ENCODE measurements around the gene TEX44. TPM values are rescaled to one million over a fixed set of nuclear protein-coding genes. Genes with fewer than 3 reads are reported as not detected.
"Not testable (repeated sequence)": the region's sequence is repeated elsewhere in the genome, so short reads cannot be mapped to it uniquely, and the experiment has no call there.

Gene TEX44
- total and polyA plus RNA-seq, 2 of the 13 experiments (the other 11 are each of a cell fraction or from before 2014, with no cell fraction given) = not detected

DNA sequence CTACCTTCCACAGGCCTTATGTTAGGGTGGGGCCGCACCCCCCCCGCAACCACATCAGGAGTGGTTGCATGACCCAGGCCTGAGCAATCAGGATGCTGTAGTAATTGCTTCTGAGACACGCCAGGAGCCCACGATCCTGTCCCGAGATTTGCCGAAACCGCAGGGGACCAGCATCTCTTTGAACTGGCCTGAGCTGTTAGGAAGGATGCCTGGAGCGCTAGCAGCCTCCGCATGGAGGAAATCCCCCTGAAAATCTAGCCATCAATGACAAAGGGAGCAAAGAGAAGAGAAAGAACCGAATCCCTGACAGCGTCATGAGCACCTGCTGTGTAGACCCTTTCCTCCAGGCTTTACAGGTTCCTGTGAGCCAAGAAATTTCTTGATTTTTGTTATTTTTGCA lies 8.7 kb upstream of the TEX44 start (continued):
- TF ChIP-seq, protein P1, sequence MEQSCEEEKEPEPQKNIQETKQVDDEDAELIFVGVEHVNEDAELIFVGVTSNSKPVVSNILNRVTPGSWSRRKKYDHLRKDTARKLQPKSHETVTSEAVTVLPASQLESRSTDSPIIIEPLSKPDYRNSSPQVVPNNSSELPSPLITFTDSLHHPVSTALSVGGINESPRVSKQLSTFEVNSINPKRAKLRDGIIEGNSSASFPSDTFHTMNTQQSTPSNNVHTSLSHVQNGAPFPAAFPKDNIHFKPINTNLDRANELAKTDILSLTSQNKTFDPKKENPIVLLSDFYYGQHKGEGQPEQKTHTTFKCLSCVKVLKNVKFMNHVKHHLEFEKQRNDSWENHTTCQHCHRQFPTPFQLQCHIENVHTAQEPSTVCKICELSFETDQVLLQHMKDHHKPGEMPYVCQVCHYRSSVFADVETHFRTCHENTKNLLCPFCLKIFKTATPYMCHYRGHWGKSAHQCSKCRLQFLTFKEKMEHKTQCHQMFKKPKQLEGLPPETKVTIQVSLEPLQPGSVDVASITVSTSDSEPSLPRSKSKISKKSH (CRISPR knock-in tag; IDR thresholded peaks at IDR 0.05; ENCODE audit: borderline replicate concordance) = no peak

DNA sequence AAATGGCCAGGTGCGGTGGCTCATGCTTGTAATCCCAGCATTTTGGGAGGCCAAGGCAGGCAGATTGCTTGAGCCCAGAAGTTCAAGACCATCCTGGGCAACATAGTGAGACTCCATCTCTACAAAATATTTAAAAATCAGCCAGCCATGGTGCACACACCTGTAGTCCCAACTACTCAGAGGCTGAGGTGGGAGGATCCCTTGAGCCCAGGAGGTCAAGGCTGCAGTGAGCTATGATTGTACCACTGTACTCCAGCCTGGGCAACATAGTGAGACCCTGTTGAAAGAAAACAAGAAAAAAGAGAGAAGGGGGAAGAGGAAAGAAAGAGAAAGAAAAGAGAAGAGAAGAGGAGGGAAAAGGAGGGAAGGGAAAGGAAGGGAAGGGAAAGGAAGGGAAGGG lies 4.9 kb upstream of the TEX44 start:
- CTCF ChIA-PET (ENCODE audit: low intra/inter-chr PET ratio, low total read pairs); H3K4me2 ChIP-seq (ENCODE audit: low read depth, low read length): not testable (repeated sequence)

DNA sequence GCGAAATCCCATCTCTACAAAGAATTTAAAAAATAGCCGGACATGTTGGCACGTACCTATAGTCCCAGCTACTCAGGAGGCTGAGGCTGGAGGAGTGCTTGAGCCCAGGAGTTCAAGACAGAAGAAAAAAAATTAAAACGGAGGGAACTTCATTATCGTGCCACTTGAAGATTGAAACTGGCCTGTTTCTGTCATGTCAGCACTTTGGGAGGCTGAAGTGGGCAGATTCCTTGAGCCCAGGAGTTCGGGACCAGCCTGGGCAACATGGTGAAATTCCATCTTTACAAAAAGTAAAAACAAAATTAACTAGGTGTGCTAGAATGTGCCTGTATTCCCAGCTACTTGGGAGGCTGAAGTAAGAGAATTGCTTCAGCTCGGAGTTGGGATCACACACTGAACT lies 3.0 kb upstream of the TEX44 start:
- no TSS peak for BruUV-seq (replicated peaks)
- no peaks in the 10 kb centered on the region for H3K36me3 ChIP-seq (replicated peaks in 1 of 2; ENCODE audit: control insufficient read depth in 1 of 2, insufficient read depth in 2 of 2, low read length in 2 of 2)
- H3K4me3 ChIP-seq (replicated peaks in 1 of 3; ENCODE audit: insufficient read depth in 1 of 3, low read depth in 2 of 3, low read length in 3 of 3) = no peak overlapping the region
- H3K27me3 ChIP-seq (ENCODE audit: control insufficient read depth in 1 of 2, insufficient read depth in 2 of 2, low read length in 2 of 2) = peaks cover 2 to 33% of the 10 kb centered on the region in 2 experiments; a peak in 4 of 5 replicates
- H2AFZ ChIP-seq (ENCODE audit: low read length) = no peak overlapping the region
- ATAC-seq = no peak
- CTCF ChIA-PET (ENCODE audit: low intra/inter-chr PET ratio, low total read pairs) = no interaction called here
- H3K27ac ChIP-seq (ENCODE audit: extremely low read length, insufficient read depth, low read length) = no peak overlapping the region
- H3K9me3 ChIP-seq (ENCODE audit: low read length) = no peaks in the 10 kb centered on the region
- FAIRE-seq = no peak
- no peaks in the 10 kb centered on the region for H4K20me1 ChIP-seq (ENCODE audit: insufficient read depth, low read length)
- POLR2A ChIA-PET = no interaction called here
- H3K4me1 ChIP-seq (ENCODE audit: insufficient read depth, low read length) = no peaks in the 10 kb centered on the region
- H3K79me2 ChIP-seq (ENCODE audit: insufficient read depth, low read length) = no peaks in the 10 kb centered on the region
- WGBS (ENCODE audit: low lambda C conversion rate) = 37% methylated on average over 7 of the region's 7 CpGs
- intact Hi-C loops (cut with micrococcal nuclease; ENCODE audit: unreplicated experiment) = no loop called here
- TF ChIP-seq ISX (CRISPR knock-in tag; conservative IDR thresholded peaks at IDR 0.05) = no peak
- no peak for TF ChIP-seq CREM (IDR thresholded peaks at IDR 0.05)
- TF ChIP-seq CREM (CRISPR knock-in tag; IDR thresholded peaks at IDR 0.05) = no peak
- TF ChIP-seq DR1 (CRISPR knock-in tag; IDR thresholded peaks at IDR 0.05) = no peak
- TF ChIP-seq MED8 (CRISPR knock-in tag; IDR thresholded peaks at IDR 0.05; ENCODE audit: insufficient replicate concordance) = no peak
- TF ChIP-seq MAFF (IDR thresholded peaks at IDR 0.05; ENCODE audit: low read depth, low read length) = peak; percentile 98
- no peak for TF ChIP-seq NFE2L1 (CRISPR knock-in tag; IDR thresholded peaks at IDR 0.05; ENCODE audit: borderline replicate concordance)
- no peak for TF ChIP-seq ZSCAN21 (CRISPR knock-in tag; IDR thresholded peaks at IDR 0.05; ENCODE audit: borderline replicate concordance)
- no peak for TF ChIP-seq SPEN (CRISPR knock-in tag; IDR thresholded peaks at IDR 0.05; ENCODE audit: low read depth)
- peak; percentile 97 to 98 for TF ChIP-seq MAFK (conservative IDR thresholded peaks at IDR 0.05 in 1 of 2, IDR thresholded peaks at IDR 0.05 in 1 of 2; ENCODE audit: low read length in 2 of 2)
- no peak for TF ChIP-seq RXRA (CRISPR knock-in tag; IDR thresholded peaks at IDR 0.05)
- no peak overlapping the region for H3K9ac ChIP-seq (ENCODE audit: insufficient read depth, low read depth, low read length)
- in situ Hi-C loops (cut with HindIII; ENCODE audit: extremely low pct_ligation_motif_present, low pct_unique_long_range_greater_than_20kb) = no loop called here
- DNase-seq (ENCODE audit: low spot score) = no peak
- H3K4me2 ChIP-seq (ENCODE audit: low read depth, low read length) = no peak overlapping the region

More for the DNA sequence above, 4.9 kb upstream of the TEX44 start:
- H3K36me3 ChIP-seq (replicated peaks in 1 of 2; ENCODE audit: control insufficient read depth in 1 of 2, insufficient read depth in 2 of 2, low read length in 2 of 2); intact Hi-C loops (cut with micrococcal nuclease; ENCODE audit: unreplicated experiment); in situ Hi-C loops (cut with HindIII; ENCODE audit: extremely low pct_ligation_motif_present, low pct_unique_long_range_greater_than_20kb); BruUV-seq (replicated peaks); H3K4me3 ChIP-seq (replicated peaks in 1 of 3; ENCODE audit: insufficient read depth in 1 of 3, low read depth in 2 of 3, low read length in 3 of 3); H3K9me3 ChIP-seq (ENCODE audit: low read length); H4K20me1 ChIP-seq (ENCODE audit: insufficient read depth, low read length); FAIRE-seq; H3K4me1 ChIP-seq (ENCODE audit: insufficient read depth, low read length); POLR2A ChIA-PET; DNase-seq (ENCODE audit: low spot score); H3K79me2 ChIP-seq (ENCODE audit: insufficient read depth, low read length); H3K27ac ChIP-seq (ENCODE audit: extremely low read length, insufficient read depth, low read length); ATAC-seq; H3K9ac ChIP-seq (ENCODE audit: insufficient read depth, low read depth, low read length); H2AFZ ChIP-seq (ENCODE audit: low read length): not testable (repeated sequence)
- 0 out of 2 replicates have a peak, but pooled peaks have one; percentile 37 for TF ChIP-seq ZNF121 (CRISPR knock-in tag; IDR thresholded peaks at IDR 0.05)
- H3K27me3 ChIP-seq (ENCODE audit: control insufficient read depth in 1 of 2, insufficient read depth in 2 of 2, low read length in 2 of 2) = peaks cover 2 to 22% of the 10 kb centered on the region in 2 experiments; a peak in 3 of 5 replicates
- WGBS (ENCODE audit: low lambda C conversion rate) = 90% methylated on average over 1 of the region's 1 CpG
